Endothelial cell of umbilical vein (primary cell): ENCODE data around the gene ADAMTSL2.

Experiments
- EZH2 ChIP-seq: IDR thresholded peaks from 2 replicates; pipeline ENCODE4 v1.6.1; 2012; ENCODE audit warnings: borderline replicate concordance, low read depth, mild to moderate bottlenecking, moderate library complexity, low read length, inconsistent platforms; ENCODE audit not compliant: severe bottlenecking
- JUN ChIP-seq: IDR thresholded peaks from 2 replicates; pipeline ENCODE4 v1.6.1; 2011; ENCODE audit warnings: borderline replicate concordance, low read depth; ENCODE audit not compliant: insufficient read length, insufficient read depth
- MAX ChIP-seq: IDR thresholded peaks from 2 replicates; pipeline ENCODE4 v1.6.1; 2011; ENCODE audit not compliant: insufficient read depth, insufficient read length
- POLR2A ChIP-seq: IDR thresholded peaks from 2 replicates; pipeline ENCODE4 v1.6.1; 2012; ENCODE audit warnings: low read depth, mild to moderate bottlenecking, control low read depth, low read length
- POLR2AphosphoS5 ChIP-seq: IDR thresholded peaks from 2 replicates; pipeline ENCODE4 v1.6.1; 2012; ENCODE audit warnings: low read depth, mild to moderate bottlenecking, control low read depth, low read length, moderate library complexity; ENCODE audit not compliant: insufficient read depth
- TF ChIP-seq, protein P1 (sequence below), 2 donors: IDR thresholded peaks; 1 replicate in 1 of 2; 2 replicates in 1 of 2; pipeline ENCODE4 v1.5.1; 2011; ENCODE audit warnings: low read length in 2 of 2, mild to moderate bottlenecking in 2 of 2, moderate library complexity in 2 of 2, control low read depth in 1 of 2, inconsistent platforms in 1 of 2, low read depth in 1 of 2; ENCODE audit not compliant: insufficient read depth in 1 of 2; ENCODE audit errors: extremely low read depth in 1 of 2

GRCh38 chr9:133612051-133612450, 77.5 kb downstream of the ADAMTSL2 start:
- TF ChIP-seq, protein P1, sequence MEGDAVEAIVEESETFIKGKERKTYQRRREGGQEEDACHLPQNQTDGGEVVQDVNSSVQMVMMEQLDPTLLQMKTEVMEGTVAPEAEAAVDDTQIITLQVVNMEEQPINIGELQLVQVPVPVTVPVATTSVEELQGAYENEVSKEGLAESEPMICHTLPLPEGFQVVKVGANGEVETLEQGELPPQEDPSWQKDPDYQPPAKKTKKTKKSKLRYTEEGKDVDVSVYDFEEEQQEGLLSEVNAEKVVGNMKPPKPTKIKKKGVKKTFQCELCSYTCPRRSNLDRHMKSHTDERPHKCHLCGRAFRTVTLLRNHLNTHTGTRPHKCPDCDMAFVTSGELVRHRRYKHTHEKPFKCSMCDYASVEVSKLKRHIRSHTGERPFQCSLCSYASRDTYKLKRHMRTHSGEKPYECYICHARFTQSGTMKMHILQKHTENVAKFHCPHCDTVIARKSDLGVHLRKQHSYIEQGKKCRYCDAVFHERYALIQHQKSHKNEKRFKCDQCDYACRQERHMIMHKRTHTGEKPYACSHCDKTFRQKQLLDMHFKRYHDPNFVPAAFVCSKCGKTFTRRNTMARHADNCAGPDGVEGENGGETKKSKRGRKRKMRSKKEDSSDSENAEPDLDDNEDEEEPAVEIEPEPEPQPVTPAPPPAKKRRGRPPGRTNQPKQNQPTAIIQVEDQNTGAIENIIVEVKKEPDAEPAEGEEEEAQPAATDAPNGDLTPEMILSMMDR (IDR thresholded peaks at IDR 0.05; ENCODE audit: extremely low read depth in 1 of 2, insufficient read depth in 1 of 2, low read depth in 1 of 2, low read length in 2 of 2) = no peak
- no peak for TF ChIP-seq POLR2AphosphoS5
- no peak for TF ChIP-seq EZH2
- TF ChIP-seq POLR2A = no peak
- no peak for TF ChIP-seq JUN
- TF ChIP-seq MAX = no peak
